ENCODE data around the gene RC3H2. TPM values are rescaled to one million over a fixed set of nuclear protein-coding genes. Genes with fewer than 3 reads are reported as not detected.

Gene RC3H2
- total and polyA plus RNA-seq, 2 of the 13 experiments (the other 11 are each of a cell fraction or from before 2014, with no cell fraction given) = 21.0 to 36.4 TPM

DNA sequence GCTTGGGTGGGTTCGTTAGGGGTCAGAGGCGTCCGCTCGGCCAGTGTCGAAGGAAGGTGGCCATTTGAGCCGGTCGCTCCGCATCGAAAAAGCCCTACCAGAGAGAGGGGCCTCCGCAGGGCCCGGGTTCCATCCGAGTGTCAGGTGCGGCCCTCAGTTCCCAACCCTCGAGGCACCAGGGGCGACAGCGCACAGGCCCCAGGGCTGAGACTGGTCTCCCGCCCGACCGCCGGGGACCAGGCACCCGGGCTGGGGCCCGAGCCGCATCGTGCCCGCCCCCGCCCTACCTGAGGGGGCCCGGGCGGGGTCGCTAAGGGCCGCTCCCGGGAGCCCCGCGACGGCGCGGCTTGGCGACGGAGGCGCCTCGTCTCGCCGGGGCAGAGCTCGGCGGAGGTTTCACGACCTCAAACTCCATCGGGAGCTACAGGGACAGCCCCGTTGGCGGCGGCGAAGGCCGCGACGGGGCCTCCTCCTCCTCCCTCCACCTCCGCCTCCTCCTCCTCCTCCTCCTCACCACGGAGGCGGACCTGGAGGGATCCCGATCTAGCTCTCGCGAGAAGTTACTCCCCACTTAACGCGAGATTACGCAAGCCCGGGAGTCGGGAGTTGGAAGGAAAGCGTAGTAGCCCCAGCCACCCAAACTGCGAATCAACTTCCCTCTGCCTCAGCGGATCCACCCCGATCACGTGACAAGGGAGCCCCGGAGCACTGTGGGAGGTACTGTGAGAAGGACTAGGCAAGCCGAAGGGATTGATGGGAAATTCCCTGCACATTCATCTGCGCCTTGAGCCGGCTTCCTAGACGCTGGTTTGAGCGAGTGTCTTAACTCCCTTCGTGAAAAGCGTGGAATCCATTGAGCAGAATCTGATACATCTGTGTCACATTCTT is at the start of gene RC3H2 (continued):
- TF ChIP-seq DPF2 (CRISPR knock-in tag; IDR thresholded peaks at IDR 0.05; ENCODE audit: borderline replicate concordance, low read depth) (no peak), ZNF232 (CRISPR knock-in tag; IDR thresholded peaks at IDR 0.05; ENCODE audit: borderline replicate concordance) (no peak), NFE2L2 (IDR thresholded peaks at IDR 0.05; ENCODE audit: low read length) (no peak), KAT8 (CRISPR knock-in tag; IDR thresholded peaks at IDR 0.05) (peak; percentile 92), TBP (CRISPR knock-in tag; IDR thresholded peaks at IDR 0.05) (no peak), FOXM1 (CRISPR knock-in tag; IDR thresholded peaks at IDR 0.05) (no peak), ZNF552 (CRISPR knock-in tag; IDR thresholded peaks at IDR 0.05; ENCODE audit: borderline replicate concordance) (0 out of 2 replicates have a peak, but pooled peaks have one; percentile 7), ZNF382 (CRISPR knock-in tag; IDR thresholded peaks at IDR 0.05; ENCODE audit: borderline replicate concordance) (no peak), HNRNPK (IDR thresholded peaks at IDR 0.05; ENCODE audit: low read depth, low read length, poor library complexity, severe bottlenecking) (peak; percentile 63), KAT7 (CRISPR knock-in tag; IDR thresholded peaks at IDR 0.05; ENCODE audit: borderline replicate concordance) (peak; percentile 82), MAFF (IDR thresholded peaks at IDR 0.05; ENCODE audit: low read depth, low read length) (no peak), RARG (CRISPR knock-in tag; IDR thresholded peaks at IDR 0.05; ENCODE audit: low read depth) (0 out of 2 replicates have a peak, but pooled peaks have one; percentile 45), CEBPB (IDR thresholded peaks at IDR 0.05; ENCODE audit: borderline replicate concordance, low read depth, low read length) (peak; percentile 97), NCOA1 (CRISPR knock-in tag; IDR thresholded peaks at IDR 0.05) (no peak), ZNF44 (CRISPR knock-in tag; IDR thresholded peaks at IDR 0.05) (no peak), ZNF572 (CRISPR knock-in tag; IDR thresholded peaks at IDR 0.05) (no peak), ZNF83 (CRISPR knock-in tag; IDR thresholded peaks at IDR 0.05; ENCODE audit: borderline replicate concordance) (no peak), NR2F1 (CRISPR knock-in tag; IDR thresholded peaks at IDR 0.05) (no peak), RAD51 (IDR thresholded peaks at IDR 0.05; ENCODE audit: borderline replicate concordance) (peak; percentile 99), ZNF713 (CRISPR knock-in tag; IDR thresholded peaks at IDR 0.05) (no peak), MED13 (CRISPR knock-in tag; IDR thresholded peaks at IDR 0.05) (no peak), POLR2G (IDR thresholded peaks at IDR 0.05; ENCODE audit: low read depth, low read length) (peak; percentile 94), ZFYVE20 (CRISPR knock-in tag; IDR thresholded peaks at IDR 0.05; ENCODE audit: borderline replicate concordance, low read depth) (no peak)
- TF ChIP-seq, protein P1, sequence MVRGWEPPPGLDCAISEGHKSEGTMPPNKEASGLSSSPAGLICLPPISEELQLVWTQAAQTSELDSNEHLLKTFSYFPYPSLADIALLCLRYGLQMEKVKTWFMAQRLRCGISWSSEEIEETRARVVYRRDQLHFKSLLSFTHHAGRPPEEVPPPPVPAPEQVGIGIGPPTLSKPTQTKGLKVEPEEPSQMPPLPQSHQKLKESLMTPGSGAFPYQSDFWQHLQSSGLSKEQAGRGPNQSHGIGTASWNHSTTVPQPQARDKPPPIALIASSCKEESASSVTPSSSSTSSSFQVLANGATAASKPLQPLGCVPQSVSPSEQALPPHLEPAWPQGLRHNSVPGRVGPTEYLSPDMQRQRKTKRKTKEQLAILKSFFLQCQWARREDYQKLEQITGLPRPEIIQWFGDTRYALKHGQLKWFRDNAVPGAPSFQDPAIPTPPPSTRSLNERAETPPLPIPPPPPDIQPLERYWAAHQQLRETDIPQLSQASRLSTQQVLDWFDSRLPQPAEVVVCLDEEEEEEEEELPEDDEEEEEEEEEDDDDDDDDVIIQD (CRISPR knock-in tag; IDR thresholded peaks at IDR 0.05; ENCODE audit: low read depth) = peak; percentile 98; the same call in 1 of the 2 replicates
- TF ChIP-seq, protein P2, sequence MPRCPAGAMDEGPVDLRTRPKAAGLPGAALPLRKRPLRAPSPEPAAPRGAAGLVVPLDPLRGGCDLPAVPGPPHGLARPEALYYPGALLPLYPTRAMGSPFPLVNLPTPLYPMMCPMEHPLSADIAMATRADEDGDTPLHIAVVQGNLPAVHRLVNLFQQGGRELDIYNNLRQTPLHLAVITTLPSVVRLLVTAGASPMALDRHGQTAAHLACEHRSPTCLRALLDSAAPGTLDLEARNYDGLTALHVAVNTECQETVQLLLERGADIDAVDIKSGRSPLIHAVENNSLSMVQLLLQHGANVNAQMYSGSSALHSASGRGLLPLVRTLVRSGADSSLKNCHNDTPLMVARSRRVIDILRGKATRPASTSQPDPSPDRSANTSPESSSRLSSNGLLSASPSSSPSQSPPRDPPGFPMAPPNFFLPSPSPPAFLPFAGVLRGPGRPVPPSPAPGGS (CRISPR knock-in tag; IDR thresholded peaks at IDR 0.05) = peak; percentile 59; the same call in 1 of the 2 replicates
- TF ChIP-seq, protein P3, sequence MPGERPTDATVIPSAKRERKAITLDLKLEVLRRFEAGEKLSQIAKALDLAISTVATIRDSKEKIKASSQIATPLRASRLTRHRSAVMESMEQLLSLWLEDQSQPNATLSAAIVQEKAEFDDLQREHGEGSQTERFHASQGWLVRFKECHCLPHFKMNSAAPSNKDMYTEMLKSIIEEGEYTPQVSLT (CRISPR knock-in tag; IDR thresholded peaks at IDR 0.05; ENCODE audit: borderline replicate concordance, low read depth) = no peak
- TF ChIP-seq, protein P4, sequence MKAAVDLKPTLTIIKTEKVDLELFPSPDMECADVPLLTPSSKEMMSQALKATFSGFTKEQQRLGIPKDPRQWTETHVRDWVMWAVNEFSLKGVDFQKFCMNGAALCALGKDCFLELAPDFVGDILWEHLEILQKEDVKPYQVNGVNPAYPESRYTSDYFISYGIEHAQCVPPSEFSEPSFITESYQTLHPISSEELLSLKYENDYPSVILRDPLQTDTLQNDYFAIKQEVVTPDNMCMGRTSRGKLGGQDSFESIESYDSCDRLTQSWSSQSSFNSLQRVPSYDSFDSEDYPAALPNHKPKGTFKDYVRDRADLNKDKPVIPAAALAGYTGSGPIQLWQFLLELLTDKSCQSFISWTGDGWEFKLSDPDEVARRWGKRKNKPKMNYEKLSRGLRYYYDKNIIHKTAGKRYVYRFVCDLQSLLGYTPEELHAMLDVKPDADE (CRISPR knock-in tag; IDR thresholded peaks at IDR 0.05) = no peak
